Small intestine (tissue), 7 donors: ENCODE results near the gene ABR. TPM values are rescaled to one million over a fixed set of nuclear protein-coding genes. Genes with fewer than 3 reads are reported as not detected.
"Not testable (repeated sequence)": the region's sequence is repeated elsewhere in the genome, so short reads cannot be mapped to it uniquely, and the experiment has no call there.

Source experiments
- DNase-seq, 2 donors: peaks; one replicate each; pipeline versions ENCODE4 v3.0.0 to v3.0.0-alpha.2; 2013
- FAIRE-seq: peaks from 2 replicates; lab custom pipeline; 2012; peaks lifted over from hg19 to GRCh38; lab: Jason Lieb, UNC
- H3K27ac ChIP-seq, 3 donors: one replicate each; pipeline ENCODE4 v1.5.1; 2013; ENCODE audit warnings: low read length in 2 of 3, mild to moderate bottlenecking in 2 of 3, control low read depth in 1 of 3, inconsistent platforms in 1 of 3, low read depth in 1 of 3, moderate library complexity in 1 of 3
- H3K27me3 ChIP-seq, 3 donors: one replicate each; pipeline ENCODE4 v1.6.1; 2013; ENCODE audit warnings: low read length in 3 of 3, inconsistent platforms in 1 of 3; ENCODE audit not compliant: control insufficient read depth in 3 of 3, insufficient read depth in 3 of 3
- H3K36me3 ChIP-seq, 3 donors: one replicate each; pipeline ENCODE4 v1.6.1; 2013; ENCODE audit warnings: low read length in 3 of 3, inconsistent platforms in 1 of 3, low read depth in 1 of 3, mild to moderate bottlenecking in 1 of 3, moderate library complexity in 1 of 3; ENCODE audit not compliant: control insufficient read depth in 3 of 3, insufficient read depth in 2 of 3
- H3K4me1 ChIP-seq, 3 donors: one replicate each; pipeline ENCODE4 v1.6.1; 2013; ENCODE audit warnings: low read length in 2 of 3, inconsistent platforms in 1 of 3, low read depth in 1 of 3, mild to moderate bottlenecking in 1 of 3, moderate library complexity in 1 of 3; ENCODE audit not compliant: control insufficient read depth in 3 of 3, insufficient read depth in 2 of 3
- H3K4me3 ChIP-seq, 3 donors: one replicate each; pipeline ENCODE4 v1.5.1; 2013; ENCODE audit warnings: low read length in 3 of 3, control low read depth in 1 of 3, inconsistent platforms in 1 of 3, low read depth in 1 of 3, mild to moderate bottlenecking in 1 of 3, moderate library complexity in 1 of 3
- H3K9me3 ChIP-seq, 2 donors: one replicate each; pipeline ENCODE4 v1.6.1; 2013; ENCODE audit warnings: low read depth in 1 of 2, low read length in 1 of 2; ENCODE audit not compliant: control insufficient read depth in 2 of 2, insufficient read depth in 1 of 2
- WGBS, 3 donors: extraction: QIAGEN DNeasy Blood & Tissue Kit; methylation state at CpG; one replicate each; pipeline ENCODE4 v1.1.7; 2013; 5-methylcytosine and 5-hydroxymethylcytosine counted together
- polyA plus RNA-seq, 4 donors: library from polyadenylated mRNA; stranded (reverse) in 3 of 4; unstranded in 1 of 4; fragments of 200-250 nt in 3 of 4; fragments of 120-200 nt in 1 of 4; gene quantifications; one replicate each; pipeline versions ENCODE4 v1.2.1 to v1.2.3, GENCODE V29; 2013
- donor health status: healthy with polysubstance abuse.
- donor health status: control.
- donor health status: control.
- donor health status: Bipolar disorder and iron deficiency.
- donor health status: healthy.

The ABR gene
- polyA plus RNA-seq, 4 donors, result 69.8 to 131 (median 83.5) TPM

- WGBS, 3 donors, result 90 to 100% (median 96%) methylated on average over 1 of the region's 1 CpG
- not testable (repeated sequence) for H3K27me3 ChIP-seq, FAIRE-seq, H3K36me3 ChIP-seq, DNase-seq, H3K4me3 ChIP-seq, H3K27ac ChIP-seq, H3K9me3 ChIP-seq
- peaks cover 0 to 20% (median 13%) of the 10 kb centered on the region in 3 donors for H3K4me1 ChIP-seq
Measured at GRCh38 chr17:1121442-1121817, 58.4 kb downstream of the ABR start.

GRCh38 chr17:1120596-1121441 is 59.0 kb downstream of the ABR start:
- H3K27ac ChIP-seq, result no peak overlapping the region
- H3K4me3 ChIP-seq, result no peak overlapping the region
- WGBS, 3 donors, result 53 to 78% (median 56%) methylated on average over 12 of the region's 12 CpGs
- H3K27me3 ChIP-seq, result peaks cover 0 to 3% (median 0%) of the 10 kb centered on the region in 3 donors
- DNase-seq (no peak), FAIRE-seq (no peak)
- H3K36me3 ChIP-seq, result peaks cover 0 to 9% (median 0%) of the 10 kb centered on the region in 3 donors
- no peaks in the 10 kb centered on the region for H3K9me3 ChIP-seq
- peaks cover 0 to 20% (median 14%) of the 10 kb centered on the region in 3 donors for H3K4me1 ChIP-seq

GRCh38 chr17:1119924-1120323 is 59.9 kb downstream of the ABR start:
- peaks cover 0 to 3% (median 0%) of the 10 kb centered on the region in 3 donors for H3K27me3 ChIP-seq
- WGBS, 3 donors, result 32 to 53% (median 51%) methylated on average over 8 of the region's 8 CpGs
- no peak overlapping the region for H3K27ac ChIP-seq
- H3K4me3 ChIP-seq, result no peak overlapping the region
- H3K9me3 ChIP-seq, result no peaks in the 10 kb centered on the region
- peaks cover 5 to 24% (median 15%) of the 10 kb centered on the region in 3 donors for H3K4me1 ChIP-seq
- peaks cover 0 to 9% (median 0%) of the 10 kb centered on the region in 3 donors for H3K36me3 ChIP-seq
- DNase-seq, result no peak
- no peak for FAIRE-seq

GRCh38 chr17:1116602-1117001 is 63.2 kb downstream of the ABR start:
- WGBS, 3 donors, result 63 to 73% (median 69%) methylated on average over 11 to 12 of the region's 12 CpGs
- H3K4me1 ChIP-seq, result peaks cover 13 to 20% (median 14%) of the 10 kb centered on the region in 3 donors

GRCh38 chr17:1112875-1113274 is 66.9 kb downstream of the ABR start:
- FAIRE-seq, result no peak
- H3K9me3 ChIP-seq, result no peaks in the 10 kb centered on the region
- DNase-seq, result no peak
- WGBS, 3 donors, result 89 to 94% (median 92%) methylated on average over 10 of the region's 10 CpGs
- H3K36me3 ChIP-seq, result peaks cover 0 to 2% (median 0%) of the 10 kb centered on the region in 3 donors
- no peak overlapping the region for H3K27ac ChIP-seq
- no peaks in the 10 kb centered on the region for H3K27me3 ChIP-seq
- H3K4me1 ChIP-seq, result peaks cover 14 to 35% (median 27%) of the 10 kb centered on the region in 3 donors
- no peak overlapping the region for H3K4me3 ChIP-seq

More at GRCh38 chr17:1116602-1117001, 63.2 kb downstream of the ABR start:
- no peaks in the 10 kb centered on the region for H3K27me3 ChIP-seq
- H3K27ac ChIP-seq, result peak overlapping the region in 1 of 3 donors; percentile 51
- DNase-seq, result no peak
- peaks cover 0 to 7% (median 0%) of the 10 kb centered on the region in 3 donors for H3K36me3 ChIP-seq
- FAIRE-seq, result no peak
- no peaks in the 10 kb centered on the region for H3K9me3 ChIP-seq
- H3K4me3 ChIP-seq, result no peak overlapping the region

GRCh38 chr17:1111599-1112443 is 68.0 kb downstream of the ABR start:
- no peak for DNase-seq
- H3K9me3 ChIP-seq, result no peaks in the 10 kb centered on the region
- H3K4me3 ChIP-seq, result no peak overlapping the region
- H3K27me3 ChIP-seq, result no peaks in the 10 kb centered on the region
- 76% methylated on average over 22 of the region's 22 CpGs for WGBS, 3 donors
- peaks cover 20 to 44% (median 27%) of the 10 kb centered on the region in 3 donors for H3K4me1 ChIP-seq
- FAIRE-seq, result no peak
- H3K27ac ChIP-seq, result peak overlapping the region; percentile 92 to 94 (median 94)
- H3K36me3 ChIP-seq, result peaks cover 0 to 12% (median 0%) of the 10 kb centered on the region in 3 donors

- Histone ChIP-seq H3K4me1 (peaks cover 19 to 48% (median 27%) of the 10 kb centered on the region in 3 donors), H3K27me3 (no peaks in the 10 kb centered on the region), H3K27ac (peak overlapping the region; percentile 92 to 94 (median 94)), H3K9me3 (no peaks in the 10 kb centered on the region), H3K4me3 (no peak overlapping the region), H3K36me3 (peaks cover 0 to 15% (median 0%) of the 10 kb centered on the region in 3 donors)
- FAIRE-seq (no peak), DNase-seq (peak; percentile 62 to 76)
- WGBS, 3 donors, result 18 to 45% (median 27%) methylated on average over 19 of the region's 19 CpGs
Measured at GRCh38 chr17:1110862-1111598, 68.8 kb downstream of the ABR start.
